A549 (cell line): ENCODE measurements around the gene HS6ST3. TPM values are rescaled to one million over a fixed set of nuclear protein-coding genes. Genes with fewer than 3 reads are reported as not detected.

ENCODE experiments used
- ATAC-seq, 2 experiments: fragments of 200-7000 bp in 1 of 2; fragments of >200 bp in 1 of 2; cut with Nextera tagmentation in 1 of 2; cut with Tn5 transposase in 1 of 2; 3 replicates each; pipeline versions ENCODE4 v1.8.0 to v1.9.1; 2018 to 2020; ENCODE audit warnings: mild to moderate bottlenecking in 1 of 2, moderate library complexity in 1 of 2
- CTCF ChIA-PET: fragments of 300-600 bp; sonication (Branson Sonifier 250); formaldehyde crosslinking; extraction: SDS; loops from one replicate; lab custom pipeline; 2021; ENCODE audit warnings: antibody characterized with exemption, inconsistent platforms; lab: Yijun Ruan, JAX
- POLR2A ChIA-PET: fragments of 350-600 bp; formaldehyde crosslinking; extraction: SDS; loops from one replicate; lab custom pipeline; 2021; ENCODE audit warnings: antibody characterized with exemption, inconsistent platforms; lab: Yijun Ruan, JAX
- DNase-seq, 2 experiments: peaks; one replicate each; pipeline versions ENCODE4 v3.0.0 to v3.0.0-alpha.2; 2011 to 2016; ENCODE audit warnings: low read depth in 1 of 2, low spot score in 1 of 2
- FAIRE-seq: peaks from 2 replicates; lab custom pipeline; 2011; peaks lifted over from hg19 to GRCh38; lab: Jason Lieb, UNC
- H3K27ac ChIP-seq, 2 experiments: fragments of >200 bp; sonication (Bioruptor Twin); formaldehyde crosslinking; 3 replicates each; pipeline ENCODE4 v1.5.1; 2016 to 2017
- H3K4me1 ChIP-seq: fragments of >200 bp; sonication (Bioruptor Twin); formaldehyde crosslinking; 3 replicates; pipeline ENCODE4 v1.6.1; 2016
- H3K4me2 ChIP-seq: fragments of >200 bp; sonication (Bioruptor Twin); formaldehyde crosslinking; 3 replicates; pipeline ENCODE4 v1.6.1; 2016
- H3K4me3 ChIP-seq: fragments of >200 bp; sonication (Bioruptor Twin); formaldehyde crosslinking; 3 replicates; pipeline ENCODE4 v1.5.1; 2016
- H3K9me3 ChIP-seq: fragments of >200 bp; sonication (Bioruptor Twin); formaldehyde crosslinking; 3 replicates; pipeline ENCODE4 v1.6.1; 2016
- BHLHE40 ChIP-seq: IDR thresholded peaks from 2 replicates; pipeline ENCODE4 v1.6.1; 2012; ENCODE audit warnings: low read depth, low read length, inconsistent platforms
- CBX2 ChIP-seq: fragments of 200-600 bp; sonication (generic); IDR thresholded peaks from 2 replicates; pipeline ENCODE4 v1.6.1; 2016; ENCODE audit warnings: low read depth, mild to moderate bottlenecking, borderline replicate concordance
- CBX8 ChIP-seq: fragments of 200-600 bp; sonication (generic); IDR thresholded peaks from 2 replicates; pipeline ENCODE4 v1.6.1; 2016
- EP300 ChIP-seq, 2 experiments: fragments of >200 bp; sonication (Bioruptor Twin); formaldehyde crosslinking; IDR thresholded peaks; 2 replicates in 1 of 2; 3 replicates in 1 of 2; pipeline ENCODE4 v1.6.1; 2016 to 2017
- ESRRA ChIP-seq: fragments of 150-350 bp; IDR thresholded peaks from 2 replicates; pipeline ENCODE4 v1.6.1; 2014; ENCODE audit warnings: mild to moderate bottlenecking, low read length, borderline replicate concordance
- FOSL2 ChIP-seq, 2 experiments: fragments of 450-650 bp in 1 of 2; fragments of >200 bp in 1 of 2; sonication (Bioruptor Twin) in 1 of 2; formaldehyde crosslinking; IDR thresholded peaks; 2 replicates each; pipeline versions ENCODE4 v1.5.0 to v1.6.1; 2016 to 2020; ENCODE audit warnings: mild to moderate bottlenecking in 1 of 2, moderate library complexity in 1 of 2
- FOXS1 ChIP-seq: fragments of 250-450 bp; sonication (Bioruptor Pico); IDR thresholded peaks from 2 replicates; pipeline ENCODE4 v1.5.0; 2020; ENCODE audit warnings: mild to moderate bottlenecking, moderate library complexity
- HDAC2 ChIP-seq: fragments of 200-600 bp; sonication (generic); IDR thresholded peaks from 2 replicates; pipeline ENCODE4 v1.6.1; 2016
- HOXB13 ChIP-seq: fragments of 250-450 bp; sonication (Bioruptor Pico); IDR thresholded peaks from 2 replicates; pipeline ENCODE4 v1.5.0; 2020; ENCODE audit warnings: low read depth, mild to moderate bottlenecking, moderate library complexity
- MAFK ChIP-seq: fragments of 450-650 bp; IDR thresholded peaks from 2 replicates; pipeline ENCODE4 v1.6.1; 2014; ENCODE audit not compliant: partially characterized antibody
- MAZ ChIP-seq: fragments of 150-350 bp; IDR thresholded peaks from 2 replicates; pipeline ENCODE4 v1.6.1; 2014; ENCODE audit warnings: antibody characterized with exemption, low read depth, low read length, borderline replicate concordance
- NFE2L2 ChIP-seq: fragments of 150-350 bp; conservative IDR thresholded peaks from 2 replicates; pipeline ENCODE4 v1.6.1; 2014; ENCODE audit warnings: low read length
- NPAS2 ChIP-seq: fragments of 250-450 bp; sonication (Bioruptor Pico); IDR thresholded peaks from 2 replicates; pipeline ENCODE4 v1.8.0; 2022; ENCODE audit warnings: mild to moderate bottlenecking, moderate library complexity, borderline replicate concordance
- POLR2A ChIP-seq: IDR thresholded peaks from 2 replicates; pipeline ENCODE4 v1.6.1; 2012; ENCODE audit warnings: mild to moderate bottlenecking, low read length
- POLR2AphosphoS2 ChIP-seq: conservative IDR thresholded peaks from 2 replicates; pipeline ENCODE4 v1.6.1; 2012; ENCODE audit warnings: low read length, improper control_type of control experiment, inconsistent platforms
- RAD21 ChIP-seq, 2 experiments: fragments of >200 bp in 1 of 2; sonication (Bioruptor Twin) in 1 of 2; formaldehyde crosslinking in 1 of 2; IDR thresholded peaks in 1 of 2; conservative IDR thresholded peaks in 1 of 2; 2 replicates in 1 of 2; 3 replicates in 1 of 2; pipeline ENCODE4 v1.6.1; 2012 to 2018; ENCODE audit warnings: inconsistent platforms in 1 of 2
- RFX5 ChIP-seq: fragments of 450-650 bp; IDR thresholded peaks from 2 replicates; pipeline ENCODE4 v1.7.1; 2014; ENCODE audit warnings: antibody characterized with exemption, mild to moderate bottlenecking, moderate library complexity
- SMC3 ChIP-seq: fragments of >200 bp; sonication (Bioruptor Twin); formaldehyde crosslinking; IDR thresholded peaks from 3 replicates; pipeline ENCODE4 v1.6.1; 2018; ENCODE audit warnings: inconsistent platforms
- SREBF2 ChIP-seq: fragments of 450-650 bp; IDR thresholded peaks from 2 replicates; pipeline ENCODE4 v1.6.1; 2014; ENCODE audit warnings: mild to moderate bottlenecking, moderate library complexity
- TP53 ChIP-seq: fragments of 250-450 bp; sonication (Bioruptor Pico); IDR thresholded peaks from 2 replicates; pipeline ENCODE4 v1.5.0; 2021; ENCODE audit warnings: mild to moderate bottlenecking, moderate library complexity
- ZSCAN20 ChIP-seq: fragments of 250-450 bp; sonication (Bioruptor Pico); IDR thresholded peaks from 2 replicates; pipeline ENCODE4 v1.8.0; 2022; ENCODE audit warnings: mild to moderate bottlenecking, moderate library complexity
- WGBS: methylation state at CpG from one replicate; pipeline ENCODE4 v1.1.6; 2017; ENCODE audit errors: missing lambda C conversion rate; 5-methylcytosine and 5-hydroxymethylcytosine counted together
- polyA plus RNA-seq, 4 experiments: library from polyadenylated mRNA; depleted of rRNA in 3 of 4; stranded (reverse); fragments of >200 nt; fragmentation: RNase III in 1 of 4; extraction: RNeasy Plus Mini Kit Qiagen cat#74134 plus additional on column Dnase treatment in 1 of 4; gene quantifications; 2 replicates in 3 of 4; 3 replicates in 1 of 4; pipeline ENCODE4 v1.2.3, GENCODE V29; 2011 to 2017
- TF ChIP-seq, protein P1 (sequence below): fragments of >200 bp; sonication (Bioruptor Twin); formaldehyde crosslinking; IDR thresholded peaks from 3 replicates; pipeline ENCODE4 v1.6.1; 2016
- TF ChIP-seq, protein P2 (sequence below): fragments of 150-350 bp; IDR thresholded peaks from 2 replicates; pipeline ENCODE4 v1.6.1; 2014; ENCODE audit warnings: low read depth, mild to moderate bottlenecking, low read length
- TF ChIP-seq, protein P3 (sequence below): fragments of >200 bp; sonication (Bioruptor Twin); formaldehyde crosslinking; IDR thresholded peaks from 2 replicates; pipeline ENCODE4 v1.6.1; 2016
- TF ChIP-seq, protein P4 (sequence below): fragments of >200 bp; sonication (Bioruptor Twin); formaldehyde crosslinking; IDR thresholded peaks from 3 replicates; pipeline ENCODE4 v1.5.1; 2016

Gene HS6ST3
- polyA plus RNA-seq, 2 of the 4 experiments (the other 2 are of a cell fraction) = not detected

DNA sequence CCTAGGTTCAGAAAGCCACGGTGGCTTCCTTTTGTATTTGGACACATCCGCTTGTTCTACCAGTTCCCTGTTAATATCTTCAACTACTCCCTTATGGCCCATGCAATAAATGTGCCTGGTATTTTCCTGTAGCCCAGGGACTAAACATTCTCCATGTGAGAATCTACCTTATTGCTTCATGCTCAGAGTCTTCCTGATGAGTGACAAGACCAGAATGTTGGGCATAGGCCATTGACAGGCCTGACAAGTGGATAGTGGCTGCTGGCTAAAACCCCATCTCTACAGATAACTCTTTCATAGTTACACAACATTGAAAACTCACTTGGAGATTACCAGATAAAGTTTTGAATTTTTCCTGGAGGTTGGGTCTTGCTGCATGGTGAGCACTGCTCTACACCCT is 449.9 kb downstream of the HS6ST3 start:
- ATAC-seq (no peak), DNase-seq (no peak), FAIRE-seq (no peak)
- ChIA-PET POLR2A (no interaction called here), CTCF (no interaction called here)
- Histone ChIP-seq H3K4me2 (no peak overlapping the region), H3K4me3 (no peak overlapping the region), H3K27ac (no peak overlapping the region), H3K4me1 (no peaks in the 10 kb centered on the region), H3K9me3 (no peaks in the 10 kb centered on the region)
- WGBS = 32% methylated on average over 2 of the region's 2 CpGs
- TF ChIP-seq HDAC2 (no peak), MAFK (no peak), FOSL2 (IDR thresholded peaks at IDR 0.05) (no peak), FOSL2 (CRISPR knock-in tag; IDR thresholded peaks at IDR 0.05) (no peak), POLR2A (no peak), ESRRA (no peak), ZSCAN20 (CRISPR knock-in tag) (no peak), EP300 (IDR thresholded peaks at IDR 0.05) (no peak), HOXB13 (no peak), SREBF2 (no peak), BHLHE40 (no peak), MAZ (no peak), SMC3 (no peak), CBX2 (no peak), CBX8 (no peak), NPAS2 (CRISPR knock-in tag) (no peak), FOXS1 (no peak)
- TF ChIP-seq, protein P1, sequence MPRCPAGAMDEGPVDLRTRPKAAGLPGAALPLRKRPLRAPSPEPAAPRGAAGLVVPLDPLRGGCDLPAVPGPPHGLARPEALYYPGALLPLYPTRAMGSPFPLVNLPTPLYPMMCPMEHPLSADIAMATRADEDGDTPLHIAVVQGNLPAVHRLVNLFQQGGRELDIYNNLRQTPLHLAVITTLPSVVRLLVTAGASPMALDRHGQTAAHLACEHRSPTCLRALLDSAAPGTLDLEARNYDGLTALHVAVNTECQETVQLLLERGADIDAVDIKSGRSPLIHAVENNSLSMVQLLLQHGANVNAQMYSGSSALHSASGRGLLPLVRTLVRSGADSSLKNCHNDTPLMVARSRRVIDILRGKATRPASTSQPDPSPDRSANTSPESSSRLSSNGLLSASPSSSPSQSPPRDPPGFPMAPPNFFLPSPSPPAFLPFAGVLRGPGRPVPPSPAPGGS = no peak
- TF ChIP-seq, protein P2, sequence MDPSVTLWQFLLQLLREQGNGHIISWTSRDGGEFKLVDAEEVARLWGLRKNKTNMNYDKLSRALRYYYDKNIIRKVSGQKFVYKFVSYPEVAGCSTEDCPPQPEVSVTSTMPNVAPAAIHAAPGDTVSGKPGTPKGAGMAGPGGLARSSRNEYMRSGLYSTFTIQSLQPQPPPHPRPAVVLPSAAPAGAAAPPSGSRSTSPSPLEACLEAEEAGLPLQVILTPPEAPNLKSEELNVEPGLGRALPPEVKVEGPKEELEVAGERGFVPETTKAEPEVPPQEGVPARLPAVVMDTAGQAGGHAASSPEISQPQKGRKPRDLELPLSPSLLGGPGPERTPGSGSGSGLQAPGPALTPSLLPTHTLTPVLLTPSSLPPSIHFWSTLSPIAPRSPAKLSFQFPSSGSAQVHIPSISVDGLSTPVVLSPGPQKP = no peak

DNA sequence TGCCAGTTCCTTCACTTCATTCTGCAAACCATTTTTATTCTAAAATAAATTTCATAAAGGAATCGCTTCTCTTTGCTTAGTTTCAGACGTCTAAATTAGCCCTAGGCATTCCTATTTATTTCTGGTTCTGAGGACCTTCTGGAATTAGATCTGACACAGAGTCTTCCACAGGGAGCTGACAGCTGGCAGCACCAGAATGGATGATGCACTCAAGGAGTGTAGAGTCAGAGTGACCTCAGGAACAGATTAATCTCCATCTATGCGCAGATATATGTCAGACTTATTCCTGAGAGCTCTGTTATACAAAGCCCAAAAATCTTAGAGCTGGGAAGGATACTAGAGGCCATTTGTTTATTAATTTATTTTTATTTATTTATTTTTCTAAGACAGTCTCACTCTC is 450.8 kb downstream of the HS6ST3 start:
- H3K4me1 ChIP-seq = no peaks in the 10 kb centered on the region
- H3K4me2 ChIP-seq = no peak overlapping the region
- WGBS = 29% methylated on average over 3 of the region's 3 CpGs
- no peak for ATAC-seq
- POLR2A ChIA-PET = no interaction called here
- H3K4me3 ChIP-seq = no peak overlapping the region
- CTCF ChIA-PET = no interaction called here
- no peak for FAIRE-seq
- no peak overlapping the region for H3K27ac ChIP-seq
- no peaks in the 10 kb centered on the region for H3K9me3 ChIP-seq
- no peak for DNase-seq
- no peak for TF ChIP-seq TP53
- no peak for TF ChIP-seq ZSCAN20 (CRISPR knock-in tag)
- TF ChIP-seq, protein P2 = no peak
- TF ChIP-seq RFX5 = no peak
- TF ChIP-seq, protein P3, sequence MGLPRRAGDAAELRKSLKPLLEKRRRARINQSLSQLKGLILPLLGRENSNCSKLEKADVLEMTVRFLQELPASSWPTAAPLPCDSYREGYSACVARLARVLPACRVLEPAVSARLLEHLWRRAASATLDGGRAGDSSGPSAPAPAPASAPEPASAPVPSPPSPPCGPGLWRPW = no peak
- no peak for TF ChIP-seq NFE2L2
- TF ChIP-seq RAD21 (conservative IDR thresholded peaks at IDR 0.05 in 1 of 2, IDR thresholded peaks at IDR 0.05 in 1 of 2) = no peak
- no peak for TF ChIP-seq MAFK
- no peak for TF ChIP-seq CBX2
- TF ChIP-seq POLR2AphosphoS2 = no peak
- no peak for TF ChIP-seq CBX8
- TF ChIP-seq, protein P4, sequence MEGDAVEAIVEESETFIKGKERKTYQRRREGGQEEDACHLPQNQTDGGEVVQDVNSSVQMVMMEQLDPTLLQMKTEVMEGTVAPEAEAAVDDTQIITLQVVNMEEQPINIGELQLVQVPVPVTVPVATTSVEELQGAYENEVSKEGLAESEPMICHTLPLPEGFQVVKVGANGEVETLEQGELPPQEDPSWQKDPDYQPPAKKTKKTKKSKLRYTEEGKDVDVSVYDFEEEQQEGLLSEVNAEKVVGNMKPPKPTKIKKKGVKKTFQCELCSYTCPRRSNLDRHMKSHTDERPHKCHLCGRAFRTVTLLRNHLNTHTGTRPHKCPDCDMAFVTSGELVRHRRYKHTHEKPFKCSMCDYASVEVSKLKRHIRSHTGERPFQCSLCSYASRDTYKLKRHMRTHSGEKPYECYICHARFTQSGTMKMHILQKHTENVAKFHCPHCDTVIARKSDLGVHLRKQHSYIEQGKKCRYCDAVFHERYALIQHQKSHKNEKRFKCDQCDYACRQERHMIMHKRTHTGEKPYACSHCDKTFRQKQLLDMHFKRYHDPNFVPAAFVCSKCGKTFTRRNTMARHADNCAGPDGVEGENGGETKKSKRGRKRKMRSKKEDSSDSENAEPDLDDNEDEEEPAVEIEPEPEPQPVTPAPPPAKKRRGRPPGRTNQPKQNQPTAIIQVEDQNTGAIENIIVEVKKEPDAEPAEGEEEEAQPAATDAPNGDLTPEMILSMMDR = no peak
